Neural cell (in vitro differentiated cells): ENCODE data around the gene OGFR. TPM values are rescaled to one million over a fixed set of nuclear protein-coding genes. Genes with fewer than 3 reads are reported as not detected.

Experiments used
- H2AFZ ChIP-seq: fragments of 200-600, 300-800 bp; sonication (generic), shearing (Covaris generic); 2 replicates; pipeline ENCODE4 v1.6.0; 2014; ENCODE audit warnings: low read depth, mild to moderate bottlenecking, antibody characterized with exemption, low read length, moderate library complexity
- H3F3A ChIP-seq: fragments of 200-600 bp; shearing (Covaris generic); 2 replicates; pipeline ENCODE4 v1.6.1; 2016; ENCODE audit warnings: mild to moderate bottlenecking, moderate library complexity, mixed read lengths, antibody characterized with exemption, low read length; ENCODE audit not compliant: insufficient read depth, poor library complexity, severe bottlenecking
- H3K27ac ChIP-seq: fragments of 200-600, 300-800 bp; sonication (generic), shearing (Covaris generic); 2 replicates; pipeline ENCODE4 v1.5.1; 2014; ENCODE audit warnings: mild to moderate bottlenecking, low read length, moderate library complexity
- H3K27me3 ChIP-seq: fragments of 300-800, 200-600 bp; sonication (generic), shearing (Covaris generic); 2 replicates; pipeline ENCODE4 v1.6.0; 2014; ENCODE audit warnings: mild to moderate bottlenecking, low read depth, low read length, moderate library complexity; ENCODE audit not compliant: insufficient read depth
- H3K36me3 ChIP-seq: fragments of 300-800, 200-600 bp; sonication (generic), shearing (Covaris generic); 2 replicates; pipeline ENCODE4 v1.5.1; 2014; ENCODE audit warnings: mild to moderate bottlenecking, antibody characterized with exemption, low read length, moderate library complexity; ENCODE audit not compliant: insufficient read depth
- H3K4me2 ChIP-seq: fragments of 300-800, 200-600 bp; sonication (generic), shearing (Covaris generic); 2 replicates; pipeline ENCODE4 v1.6.0; 2014; ENCODE audit warnings: mild to moderate bottlenecking, low read length
- H3K4me3 ChIP-seq: fragments of 300-800, 200-600 bp; sonication (generic), shearing (Covaris generic); 2 replicates; pipeline ENCODE4 v1.5.1; 2014; ENCODE audit warnings: mild to moderate bottlenecking, low read length, moderate library complexity
- H3K79me2 ChIP-seq: fragments of 200-600 bp; shearing (Covaris generic); replicated peaks from 2 replicates; pipeline ENCODE4 v1.6.0; 2014; ENCODE audit warnings: mild to moderate bottlenecking, low read length, moderate library complexity; ENCODE audit not compliant: insufficient read depth
- H3K9ac ChIP-seq: fragments of 300-800, 200-600 bp; sonication (generic), shearing (Covaris generic); 2 replicates; pipeline ENCODE4 v1.6.1; 2016; ENCODE audit warnings: mild to moderate bottlenecking, low read length, mixed read lengths
- H3K9me2 ChIP-seq: fragments of 200-600 bp; shearing (Covaris generic); 2 replicates; pipeline ENCODE4 v1.6.1; 2016; ENCODE audit warnings: mild to moderate bottlenecking, low read length, mixed read lengths; ENCODE audit not compliant: insufficient read depth
- H3K9me3 ChIP-seq: fragments of 200-600, 300-800 bp; sonication (generic), shearing (Covaris generic); 2 replicates; pipeline ENCODE4 v1.6.1; 2016; ENCODE audit warnings: mild to moderate bottlenecking, mixed run types, low read length, moderate library complexity, mixed read lengths
- H4K20me1 ChIP-seq: fragments of 200-600 bp; shearing (Covaris generic); 2 replicates; pipeline ENCODE4 v1.6.1; 2016; ENCODE audit warnings: mild to moderate bottlenecking, mixed run types; ENCODE audit not compliant: insufficient read depth
- EP300 ChIP-seq: fragments of 450-650 bp; conservative IDR thresholded peaks from 2 replicates; pipeline ENCODE4 v1.6.1; 2014; ENCODE audit warnings: antibody characterized with exemption, mild to moderate bottlenecking, moderate library complexity; ENCODE audit not compliant: poor library complexity, severe bottlenecking
- MXI1 ChIP-seq: fragments of 450-650 bp; conservative IDR thresholded peaks from 2 replicates; pipeline ENCODE4 v1.6.1; 2014; ENCODE audit warnings: antibody characterized with exemption, mild to moderate bottlenecking; ENCODE audit not compliant: poor library complexity, severe bottlenecking
- POLR2AphosphoS5 ChIP-seq: IDR thresholded peaks from 2 replicates; pipeline ENCODE4 v1.6.1; 2012
- REST ChIP-seq: IDR thresholded peaks from 2 replicates; pipeline ENCODE4 v1.6.1; 2012; ENCODE audit warnings: borderline replicate concordance
- TAF1 ChIP-seq: IDR thresholded peaks from 2 replicates; pipeline ENCODE4 v1.6.1; 2012; ENCODE audit warnings: low read depth
- polyA plus RNA-seq: library from polyadenylated mRNA; depleted of rRNA; stranded (reverse); fragments of >200 nt; gene quantifications from 2 replicates; pipeline ENCODE4 v1.2.3, GENCODE V29; 2014

The OGFR gene
- polyA plus RNA-seq, 1 donor from 2014 or later = 15.6 TPM

DNA sequence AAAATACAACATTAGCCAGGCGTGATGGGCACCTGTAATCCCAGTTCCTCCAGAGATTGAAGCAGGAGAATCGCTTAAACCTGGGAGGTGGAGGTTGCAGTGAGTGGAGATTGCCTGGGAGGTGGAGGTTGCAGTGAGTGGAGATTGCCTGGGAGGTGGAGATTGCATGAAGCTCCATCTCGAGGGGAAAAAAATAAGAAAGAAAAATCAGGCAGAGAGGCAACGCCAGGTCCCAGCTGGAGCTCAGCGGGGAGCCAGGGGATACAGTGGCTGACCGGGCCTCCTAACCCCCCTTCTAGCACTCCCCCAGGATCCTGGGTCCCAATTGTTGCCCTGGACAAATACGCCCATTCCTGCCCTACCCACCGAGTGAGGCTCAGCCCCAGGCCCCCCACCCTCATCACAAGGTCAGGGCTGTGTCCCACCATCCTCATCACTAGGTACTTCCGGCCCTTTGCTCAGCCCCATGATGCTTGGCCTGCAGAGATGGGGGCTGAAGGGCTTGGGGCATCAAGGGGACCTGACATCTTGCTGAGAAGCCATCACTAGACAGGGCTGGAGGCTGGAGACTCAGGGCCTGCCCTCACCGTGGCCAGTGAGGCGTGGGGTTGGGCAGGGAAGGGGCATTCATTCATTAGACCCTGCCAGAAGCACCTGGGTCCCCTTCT lies 1.9 kb downstream of the OGFR start:
- no peak overlapping the region for H2AFZ ChIP-seq
- H3K9me3 ChIP-seq = no peaks in the 10 kb centered on the region
- H3K9ac ChIP-seq = no peak overlapping the region
- H4K20me1 ChIP-seq = no peaks in the 10 kb centered on the region
- no peaks in the 10 kb centered on the region for H3F3A ChIP-seq
- no peaks in the 10 kb centered on the region for H3K27me3 ChIP-seq
- H3K36me3 ChIP-seq = no peaks in the 10 kb centered on the region
- H3K27ac ChIP-seq = no peak overlapping the region
- H3K4me2 ChIP-seq = no peak overlapping the region
- H3K79me2 ChIP-seq = peaks cover 3% of the 10 kb centered on the region
- no peaks in the 10 kb centered on the region for H3K9me2 ChIP-seq
- no peak for TF ChIP-seq POLR2AphosphoS5
- no peak for TF ChIP-seq REST
- TF ChIP-seq EP300 = no peak
- H3K4me3 ChIP-seq = peak overlapping the region; percentile 67

GRCh38 chr20:62807444-62808210 lies 3.0 kb downstream of the OGFR start:
- Histone ChIP-seq H3K79me2 (peaks cover 3% of the 10 kb centered on the region), H3K36me3 (no peaks in the 10 kb centered on the region)

More at GRCh38 chr20:62807444-62808210, 3.0 kb downstream of the OGFR start:
- no peak overlapping the region for H3K4me3 ChIP-seq
- no peak overlapping the region for H3K9ac ChIP-seq
- H3K9me3 ChIP-seq = no peaks in the 10 kb centered on the region
- no peaks in the 10 kb centered on the region for H3K27me3 ChIP-seq
- no peaks in the 10 kb centered on the region for H3F3A ChIP-seq
- no peak overlapping the region for H3K4me2 ChIP-seq
- H3K27ac ChIP-seq = no peak overlapping the region
- TF ChIP-seq MXI1 = no peak
- no peak for TF ChIP-seq TAF1
- no peak for TF ChIP-seq REST
- no peaks in the 10 kb centered on the region for H3K9me2 ChIP-seq
- no peaks in the 10 kb centered on the region for H4K20me1 ChIP-seq
- H2AFZ ChIP-seq = no peak overlapping the region
